ENCODE results near the gene IL18R1. TPM values are rescaled to one million over a fixed set of nuclear protein-coding genes. Genes with fewer than 3 reads are reported as not detected.

The IL18R1 gene
- total RNA-seq, 1 donor from 2014 or later, result 2.3 TPM

DNA sequence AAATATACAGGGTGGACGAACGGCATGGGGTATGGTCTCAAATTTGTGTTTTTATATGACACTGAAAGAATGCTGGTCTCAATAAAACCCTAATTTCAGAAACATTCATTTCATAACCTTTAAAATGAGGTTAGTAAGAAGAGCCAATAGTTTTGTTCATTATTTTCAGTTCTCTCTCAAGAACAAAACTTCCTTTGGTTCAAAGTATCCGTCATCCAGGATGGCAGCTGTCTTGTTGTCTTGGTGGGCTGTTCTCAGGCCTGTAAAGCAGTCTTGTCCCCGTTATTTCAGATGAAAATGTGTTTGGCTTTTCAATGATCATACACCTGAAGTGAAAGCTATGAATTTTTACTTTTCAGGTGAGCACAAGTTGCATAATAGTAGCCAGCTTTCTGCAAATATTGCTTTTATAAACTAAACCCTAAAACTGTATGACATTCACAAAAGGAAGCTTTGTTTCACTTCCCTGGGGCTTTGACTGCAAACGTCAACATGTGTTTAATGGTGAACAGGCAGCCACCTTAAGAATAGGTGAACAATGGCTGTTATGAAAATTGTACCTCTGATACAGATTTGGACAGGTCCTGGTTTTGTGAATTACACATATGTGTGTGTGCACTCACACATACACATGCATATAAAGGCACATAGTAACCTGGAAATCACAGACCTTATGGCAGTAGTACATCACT is 70.0 kb downstream of the IL18R1 start:
- Mint-ChIP-seq H3K36me3 (no peaks in the 10 kb centered on the region), H3K27me3 (ENCODE audit: low read depth) (peaks cover 50% of the 10 kb centered on the region), H3K4me3 (no peak overlapping the region), H3K9me3 (peaks cover 4% of the 10 kb centered on the region), H3K27ac (no peak overlapping the region), H3K4me1 (no peaks in the 10 kb centered on the region)
- TF ChIP-seq, protein P1, sequence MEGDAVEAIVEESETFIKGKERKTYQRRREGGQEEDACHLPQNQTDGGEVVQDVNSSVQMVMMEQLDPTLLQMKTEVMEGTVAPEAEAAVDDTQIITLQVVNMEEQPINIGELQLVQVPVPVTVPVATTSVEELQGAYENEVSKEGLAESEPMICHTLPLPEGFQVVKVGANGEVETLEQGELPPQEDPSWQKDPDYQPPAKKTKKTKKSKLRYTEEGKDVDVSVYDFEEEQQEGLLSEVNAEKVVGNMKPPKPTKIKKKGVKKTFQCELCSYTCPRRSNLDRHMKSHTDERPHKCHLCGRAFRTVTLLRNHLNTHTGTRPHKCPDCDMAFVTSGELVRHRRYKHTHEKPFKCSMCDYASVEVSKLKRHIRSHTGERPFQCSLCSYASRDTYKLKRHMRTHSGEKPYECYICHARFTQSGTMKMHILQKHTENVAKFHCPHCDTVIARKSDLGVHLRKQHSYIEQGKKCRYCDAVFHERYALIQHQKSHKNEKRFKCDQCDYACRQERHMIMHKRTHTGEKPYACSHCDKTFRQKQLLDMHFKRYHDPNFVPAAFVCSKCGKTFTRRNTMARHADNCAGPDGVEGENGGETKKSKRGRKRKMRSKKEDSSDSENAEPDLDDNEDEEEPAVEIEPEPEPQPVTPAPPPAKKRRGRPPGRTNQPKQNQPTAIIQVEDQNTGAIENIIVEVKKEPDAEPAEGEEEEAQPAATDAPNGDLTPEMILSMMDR (IDR thresholded peaks at IDR 0.05; ENCODE audit: unreplicated experiment), result no peak
- no peak for DNase-seq (ENCODE audit: low spot score in 2 of 2, unreplicated experiment in 2 of 2)

DNA sequence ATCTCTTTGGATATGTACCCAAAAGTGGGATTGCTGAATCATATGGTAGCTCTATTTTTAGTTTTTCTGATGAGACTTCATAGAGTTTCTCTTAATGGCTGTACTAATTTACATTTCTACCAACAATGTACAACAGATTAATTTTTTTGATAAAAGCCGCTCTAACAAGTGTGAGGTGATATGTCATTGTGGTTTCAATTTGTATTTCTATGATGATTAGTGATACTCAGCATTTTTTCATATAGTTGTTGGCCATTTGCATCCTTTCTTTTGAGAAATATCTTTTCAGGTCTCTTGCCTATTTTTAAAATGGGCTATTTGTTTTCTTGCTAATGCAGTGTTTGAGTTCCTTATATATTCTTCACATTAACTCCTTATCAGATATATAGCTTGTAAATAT is 71.7 kb downstream of the IL18R1 start:
- Mint-ChIP-seq H3K4me3 (no peak overlapping the region), H3K27ac (no peak overlapping the region), H3K27me3 (ENCODE audit: low read depth) (peaks cover 46% of the 10 kb centered on the region), H3K4me1 (no peaks in the 10 kb centered on the region), H3K9me3 (peaks cover 4% of the 10 kb centered on the region), H3K36me3 (no peaks in the 10 kb centered on the region)
- DNase-seq (ENCODE audit: low spot score in 2 of 2, unreplicated experiment in 2 of 2), result no peak
- TF ChIP-seq, protein P1 (IDR thresholded peaks at IDR 0.05; ENCODE audit: unreplicated experiment), result no peak

DNA sequence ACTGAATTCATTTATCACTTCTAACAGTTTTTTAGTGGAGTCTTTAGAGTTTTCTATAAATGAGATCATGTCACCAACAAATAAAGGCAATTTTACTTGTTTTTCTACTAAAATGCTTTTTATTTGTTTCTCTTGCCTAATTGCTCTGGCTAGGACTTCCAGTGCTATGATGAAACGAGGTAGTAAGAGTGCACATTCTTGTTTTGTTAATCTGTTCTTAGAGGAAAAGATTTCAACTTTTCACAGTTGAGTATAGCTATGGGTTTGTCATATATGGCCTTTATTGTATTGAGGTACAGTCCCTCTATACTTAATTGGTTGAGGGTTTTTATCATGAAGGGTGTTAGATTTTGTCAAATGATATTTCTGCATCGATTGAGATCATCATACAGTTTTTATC is 73.0 kb downstream of the IL18R1 start:
- H3K4me1 Mint-ChIP-seq, result no peaks in the 10 kb centered on the region
- H3K27me3 Mint-ChIP-seq (ENCODE audit: low read depth), result peaks cover 32% of the 10 kb centered on the region
- no peak overlapping the region for H3K27ac Mint-ChIP-seq
- peaks cover 4% of the 10 kb centered on the region for H3K9me3 Mint-ChIP-seq
- no peak overlapping the region for H3K4me3 Mint-ChIP-seq
- no peaks in the 10 kb centered on the region for H3K36me3 Mint-ChIP-seq
- DNase-seq (ENCODE audit: low spot score in 2 of 2, unreplicated experiment in 2 of 2), result no peak
- TF ChIP-seq, protein P1 (IDR thresholded peaks at IDR 0.05; ENCODE audit: unreplicated experiment), result no peak

DNA sequence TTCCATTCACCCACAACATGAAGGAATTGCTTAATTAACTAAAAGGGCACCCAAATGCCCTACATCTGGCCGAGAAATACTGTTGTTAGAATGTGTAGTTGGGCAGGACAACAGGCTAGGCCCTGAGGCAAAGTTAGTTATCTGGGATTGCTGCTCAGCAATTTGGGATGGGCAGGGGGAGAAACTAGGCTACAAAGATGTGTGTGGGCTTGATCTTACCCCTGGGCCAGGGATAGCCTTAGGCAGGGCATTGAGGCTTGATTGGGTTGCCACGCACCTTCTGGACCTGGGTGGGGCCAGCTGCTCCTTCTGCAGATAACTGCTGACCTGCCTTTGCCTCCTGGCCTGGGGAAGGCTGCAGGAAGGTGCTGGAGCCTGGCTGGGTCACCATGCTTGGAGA is 76.8 kb downstream of the IL18R1 start:
- H3K4me3 Mint-ChIP-seq, result no peak overlapping the region
- H3K36me3 Mint-ChIP-seq, result no peaks in the 10 kb centered on the region
- no peak overlapping the region for H3K27ac Mint-ChIP-seq
- H3K4me1 Mint-ChIP-seq, result peaks cover 8% of the 10 kb centered on the region
- TF ChIP-seq, protein P1 (IDR thresholded peaks at IDR 0.05; ENCODE audit: unreplicated experiment), result no peak
- peaks cover 26% of the 10 kb centered on the region for H3K27me3 Mint-ChIP-seq (ENCODE audit: low read depth)
- DNase-seq (ENCODE audit: low spot score in 2 of 2, unreplicated experiment in 2 of 2), result no peak
- H3K9me3 Mint-ChIP-seq, result no peaks in the 10 kb centered on the region

DNA sequence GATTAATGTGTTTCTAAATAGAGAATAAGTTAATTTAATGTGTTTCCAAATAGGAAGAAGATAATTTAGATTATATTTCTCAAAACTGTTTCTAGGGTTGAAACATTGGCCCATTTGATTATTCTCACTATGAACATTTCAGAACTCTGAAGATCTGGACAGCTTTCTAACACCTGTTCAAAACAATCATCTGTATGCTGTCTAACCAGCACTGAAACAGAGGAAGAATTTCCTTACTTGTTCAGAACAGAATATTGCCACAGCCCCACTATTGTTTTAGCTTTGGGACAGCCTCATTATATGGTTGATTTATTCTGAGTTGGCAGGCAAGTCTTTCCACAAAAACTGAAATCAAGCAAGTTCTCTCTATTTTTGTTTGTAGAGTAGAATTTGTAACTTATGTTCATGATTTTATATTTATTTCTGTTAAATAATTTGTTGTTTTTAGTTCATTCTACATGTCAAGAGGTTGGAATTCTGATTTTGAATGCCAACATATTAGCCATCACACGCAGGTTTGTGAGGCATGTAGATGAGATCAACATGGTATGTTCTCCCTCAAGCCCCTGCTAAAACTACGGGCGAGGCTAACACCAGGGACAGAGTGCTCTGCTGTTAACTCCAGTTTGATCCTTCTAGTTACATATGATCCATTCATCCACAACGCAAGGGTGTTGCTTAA is 78.5 kb downstream of the IL18R1 start:
- peaks cover 8% of the 10 kb centered on the region for H3K4me1 Mint-ChIP-seq
- H3K9me3 Mint-ChIP-seq, result no peaks in the 10 kb centered on the region
- H3K36me3 Mint-ChIP-seq, result no peaks in the 10 kb centered on the region
- TF ChIP-seq, protein P1 (IDR thresholded peaks at IDR 0.05; ENCODE audit: unreplicated experiment), result no peak
- no peak overlapping the region for H3K27ac Mint-ChIP-seq
- peaks cover 22% of the 10 kb centered on the region for H3K27me3 Mint-ChIP-seq (ENCODE audit: low read depth)
- no peak overlapping the region for H3K4me3 Mint-ChIP-seq
- no peak for DNase-seq (ENCODE audit: low spot score in 2 of 2, unreplicated experiment in 2 of 2)
